Stimulated activated CD4-positive, alpha-beta T cell treated with anti-CD3 and anti-CD28 coated beads, Interleukin-4, amount 100 ng/mL, for 24 hours (primary cell): Measurements from ENCODE around the gene CHGA.

Experiments used
- DNase-seq: peaks from one replicate; pipeline ENCODE4 v3.0.0-alpha.2; 2020

The CHGA gene

GRCh38 chr14:92931681-92932447, 8.9 kb downstream of the CHGA start:
- DNase-seq, result no peak

- DNase-seq, result no peak
These were observed 9.8 kb downstream of the CHGA start for GRCh38 chr14:92932448-92933395.

- DNase-seq, result no peak
These were observed 10.5 kb downstream of the CHGA start for GRCh38 chr14:92933481-92933880.

- no peak for DNase-seq
These were observed 11.5 kb downstream of the CHGA start for GRCh38 chr14:92934196-92935085.

- no peak for DNase-seq
These were observed 12.5 kb downstream of the CHGA start for GRCh38 chr14:92935446-92935845.

GRCh38 chr14:92936085-92936484, 13.1 kb downstream of the CHGA start:
- DNase-seq, result no peak

- no peak for DNase-seq
These were observed 14.3 kb downstream of the CHGA start for GRCh38 chr14:92937051-92937937.

GRCh38 chr14:92938235-92938875, 15.4 kb downstream of the CHGA start:
- no peak for DNase-seq

- DNase-seq, result no peak
These were observed 16.1 kb downstream of the CHGA start for GRCh38 chr14:92938890-92939671.

GRCh38 chr14:92939699-92940098, 16.7 kb downstream of the CHGA start:
- no peak for DNase-seq

- no peak for DNase-seq
These were observed 17.6 kb downstream of the CHGA start for GRCh38 chr14:92940543-92940942.

GRCh38 chr14:92941531-92941930, 18.6 kb downstream of the CHGA start:
- DNase-seq, result no peak

GRCh38 chr14:92942136-92942535, 19.2 kb downstream of the CHGA start:
- no peak for DNase-seq

- DNase-seq, result no peak
These were observed 19.6 kb downstream of the CHGA start for GRCh38 chr14:92942576-92942975.

GRCh38 chr14:92942976-92943710, 20.2 kb downstream of the CHGA start:
- no peak for DNase-seq

GRCh38 chr14:92943855-92944570, 21.1 kb downstream of the CHGA start:
- DNase-seq, result no peak

- no peak for DNase-seq
These were observed 22.0 kb downstream of the CHGA start for GRCh38 chr14:92944976-92945375.

- DNase-seq, result no peak
These were observed 22.6 kb downstream of the CHGA start for GRCh38 chr14:92945544-92945943.
